SH-SY5Y (cell line): ENCODE results near the gene ADAMTS2.

Source experiments
- GATA2 ChIP-seq: IDR thresholded peaks from 2 replicates; pipeline ENCODE4 v1.6.1; 2011; ENCODE audit warnings: mild to moderate bottlenecking, low read depth, low read length
- GATA3 ChIP-seq: IDR thresholded peaks from 2 replicates; pipeline ENCODE4 v1.6.1; 2011; ENCODE audit warnings: low read depth, mild to moderate bottlenecking, low read length, moderate library complexity

- no peak for TF ChIP-seq GATA2
- TF ChIP-seq GATA3: no peak
Measured at GRCh38 chr5:179332741-179333290, 12.4 kb downstream of the ADAMTS2 start.
